Gastrocnemius medialis (tissue), 4 donors: ENCODE results near the gene BCL11A. TPM values are rescaled to one million over a fixed set of nuclear protein-coding genes. Genes with fewer than 3 reads are reported as not detected.

Source experiments
- ATAC-seq, 2 donors: fragments of 150-250 bp; one replicate each; pipeline ENCODE4 v1.9.1; 2016
- DNase-seq, 2 donors: peaks; one replicate each; pipeline ENCODE4 v3.0.0-alpha.2; 2019
- H3K27ac ChIP-seq, 4 donors: fragments of 200-600 bp; sonication (generic); 1 replicate in 1 of 4; 2 replicates in 3 of 4; pipeline ENCODE4 v1.5.1; 2016 to 2018; ENCODE audit warnings: mild to moderate bottlenecking in 2 of 4, moderate library complexity in 1 of 4
- H3K27me3 ChIP-seq, 3 donors: fragments of 200-600 bp; sonication (generic) in 2 of 3; 1 replicate in 1 of 3; 2 replicates in 2 of 3; pipeline versions ENCODE4 v1.5.1 to v1.6.0; 2016 to 2019; ENCODE audit warnings: mild to moderate bottlenecking in 1 of 3, moderate library complexity in 1 of 3
- H3K36me3 ChIP-seq, 2 donors: fragments of 200-600 bp; sonication (generic) in 1 of 2; one replicate each; pipeline ENCODE4 v1.5.1; 2017 to 2018
- H3K4me1 ChIP-seq, 2 donors: fragments of 200-600 bp; sonication (generic) in 1 of 2; one replicate each; pipeline ENCODE4 v1.5.1; 2016 to 2017; ENCODE audit warnings: mild to moderate bottlenecking in 2 of 2
- H3K4me3 ChIP-seq, 4 donors: fragments of 200-600 bp; sonication (generic) in 3 of 4; 1 replicate in 1 of 4; 2 replicates in 3 of 4; pipeline ENCODE4 v1.5.1; 2016 to 2019; ENCODE audit warnings: mild to moderate bottlenecking in 2 of 4
- H3K9me3 ChIP-seq, 3 donors: fragments of 200-600 bp; sonication (generic) in 2 of 3; 1 replicate in 1 of 3; 2 replicates in 2 of 3; pipeline ENCODE4 v1.5.1; 2016 to 2019
- CTCF ChIP-seq, 5 experiments: fragments of 450-650 bp in 3 of 5; fragments of 200-600 bp in 2 of 5; sonication (generic) in 2 of 5; IDR thresholded peaks in 4 of 5; conservative IDR thresholded peaks in 1 of 5; 1 replicate in 4 of 5; 2 replicates in 1 of 5; pipeline ENCODE4 v1.5.1; 2016 to 2019; ENCODE audit warnings: antibody characterized with exemption in 5 of 5, mild to moderate bottlenecking in 3 of 5, moderate library complexity in 3 of 5
- POLR2A ChIP-seq, 2 donors: fragments of 450-650 bp; IDR thresholded peaks; one replicate each; pipeline ENCODE4 v1.6.1; 2017; ENCODE audit warnings: antibody characterized with exemption in 2 of 2, mild to moderate bottlenecking in 2 of 2, moderate library complexity in 2 of 2
- in situ Hi-C, 4 donors: fragments of 200-750 bp; cut with MboI; loops; one replicate each; pipeline versions ENCODE4 v1.15.0 to v1.8.0; 2017; ENCODE audit warnings: low sequenced_read_pairs in 4 of 4
- intact Hi-C: fragments of 100-400 bp; cut with DNase I; formaldehyde crosslinking; loops from one replicate; pipeline ENCODE4 v1.15.1; 2023; ENCODE audit warnings: low total_unique reads
- total RNA-seq, 4 donors: library from RNA; depleted of rRNA; stranded (reverse); fragments of >200 nt; gene quantifications; one replicate each; pipeline versions ENCODE4 v1.1.0 to v1.2.3, GENCODE V29; 2016

Gene BCL11A
- 1 to 10 TPM in 1 of 4 donors, under 1 TPM in 2, not detected in 1; 0.04 to 1.0 (median 0.07) TPM for total RNA-seq

- ATAC-seq, result no peak
- Histone ChIP-seq H3K27ac (no peak within 1 kb of the TSS), H3K27me3 (peaks cover 87 to 96% (median 91%) of the 10 kb centered on the region in 3 donors), H3K9me3 (no peaks in the 10 kb centered on the region), H3K4me3 (peak within 1 kb of the TSS; percentile 52 to 71 (median 60)), H3K36me3 (no peaks in the 10 kb centered on the region), H3K4me1 (peaks cover 46 to 57% of the 10 kb centered on the region in 2 donors)
- in situ Hi-C loops, result loop anchor here in 2 of 4 donors (25.0 kb wide), 2 partner anchors 1241 to 1266 kb away; no protein-coding TSS in a partner anchor
- intact Hi-C loops, result loop anchor here (5.0 kb wide), 1 partner anchor 1251 kb away; no protein-coding TSS in a partner anchor
- TF ChIP-seq CTCF (IDR thresholded peaks at IDR 0.05 in 4 of 5, conservative IDR thresholded peaks at IDR 0.05 in 1 of 5) (no peak), POLR2A (IDR thresholded peaks at IDR 0.05) (no peak)
- no peak for DNase-seq
Observed at GRCh38 chr2:60553495-60554073, at the start of gene BCL11A. TSS of gene BCL11A (minus strand) at chr2:60553654. CDS start at chr2:60553270, 384 bp downstream.

GRCh38 chr2:60602828-60603532, 49.5 kb upstream of the BCL11A start:
- Histone ChIP-seq H3K4me3 (no peak overlapping the region), H3K36me3 (no peaks in the 10 kb centered on the region), H3K27ac (no peak overlapping the region), H3K9me3 (no peaks in the 10 kb centered on the region), H3K4me1 (no peaks in the 10 kb centered on the region), H3K27me3 (no peaks in the 10 kb centered on the region)
- in situ Hi-C loops (no loop called here), intact Hi-C loops (no loop called here)
- ATAC-seq (no peak), DNase-seq (no peak)
- no peak for TF ChIP-seq CTCF (IDR thresholded peaks at IDR 0.05 in 4 of 5, conservative IDR thresholded peaks at IDR 0.05 in 1 of 5)
- TF ChIP-seq POLR2A (IDR thresholded peaks at IDR 0.05), result no peak

GRCh38 chr2:60602388-60602787, 48.9 kb upstream of the BCL11A start:
- Histone ChIP-seq H3K4me3 (no peak overlapping the region), H3K4me1 (no peaks in the 10 kb centered on the region), H3K36me3 (no peaks in the 10 kb centered on the region), H3K27me3 (no peaks in the 10 kb centered on the region), H3K9me3 (no peaks in the 10 kb centered on the region), H3K27ac (no peak overlapping the region)
- TF ChIP-seq POLR2A (IDR thresholded peaks at IDR 0.05), result no peak
- no peak for TF ChIP-seq CTCF (IDR thresholded peaks at IDR 0.05 in 4 of 5, conservative IDR thresholded peaks at IDR 0.05 in 1 of 5)
- DNase-seq, result no peak
- in situ Hi-C loops, result no loop called here
- intact Hi-C loops, result no loop called here
- ATAC-seq, result no peak

- H3K9me3 ChIP-seq, result no peaks in the 10 kb centered on the region
- TF ChIP-seq POLR2A (IDR thresholded peaks at IDR 0.05) (no peak), CTCF (IDR thresholded peaks at IDR 0.05 in 4 of 5, conservative IDR thresholded peaks at IDR 0.05 in 1 of 5) (no peak)
- intact Hi-C loops (no loop called here), in situ Hi-C loops (loop anchor here in 1 of 4 donors (25.0 kb wide), 1 partner anchor 1311 kb away; no protein-coding TSS in a partner anchor)
- DNase-seq (no peak), ATAC-seq (no peak)
- no peaks in the 10 kb centered on the region for H3K36me3 ChIP-seq
- H3K4me1 ChIP-seq, result no peaks in the 10 kb centered on the region
- no peak overlapping the region for H3K4me3 ChIP-seq
- no peak overlapping the region for H3K27ac ChIP-seq
- no peaks in the 10 kb centered on the region for H3K27me3 ChIP-seq
Observed at GRCh38 chr2:60598271-60598670, 44.8 kb upstream of the BCL11A start.
